ENCODE measurements around the gene LRRC74A.
A peak's percentile ranks its signal among the peaks of the same experiment; 100 is the strongest.

LRRC74A gene

DNA sequence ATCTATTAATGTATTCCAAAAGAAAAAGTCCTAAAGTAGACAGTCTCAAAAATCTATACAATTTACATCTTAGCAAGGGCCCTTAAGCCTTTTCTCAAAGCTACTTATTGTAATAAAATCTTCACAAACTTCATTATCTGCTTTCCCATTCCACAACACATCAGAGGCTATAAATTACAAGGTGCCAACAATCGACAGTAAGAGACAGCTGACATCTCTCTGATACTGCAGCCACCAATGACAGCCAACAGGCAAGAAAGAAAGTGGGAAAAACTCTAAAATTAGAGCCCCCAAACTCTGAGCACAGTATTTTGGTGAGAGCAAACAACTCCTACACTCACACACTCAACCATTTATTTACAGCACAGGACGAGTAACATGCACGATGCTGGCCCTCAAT is 15.7 kb upstream of the LRRC74A start:
- DNase-seq (ENCODE audit: low read depth in 2 of 2) = no peak

DNA sequence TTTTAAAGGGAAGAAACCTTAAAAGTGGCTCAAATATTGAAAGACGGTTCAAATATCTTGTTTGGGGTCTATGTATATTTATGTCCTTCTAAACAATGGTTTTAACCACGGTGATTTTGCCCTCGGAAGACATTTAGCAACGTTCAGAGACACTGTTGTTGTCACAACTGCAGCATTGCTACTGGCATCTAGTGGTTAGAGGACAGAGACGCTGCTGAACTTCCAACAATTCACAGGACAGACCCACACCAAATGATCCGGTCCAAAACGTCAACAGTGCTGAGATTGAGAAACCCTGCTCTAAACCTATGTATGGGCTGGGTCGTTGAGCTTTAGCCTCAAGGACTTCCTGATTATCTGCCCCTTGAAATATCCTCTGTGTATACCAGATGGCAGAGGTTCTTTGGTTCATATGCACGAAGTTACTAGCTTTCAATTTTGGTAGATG is 15.2 kb upstream of the LRRC74A start:
- no peak for DNase-seq (ENCODE audit: low read depth in 2 of 2)

DNA sequence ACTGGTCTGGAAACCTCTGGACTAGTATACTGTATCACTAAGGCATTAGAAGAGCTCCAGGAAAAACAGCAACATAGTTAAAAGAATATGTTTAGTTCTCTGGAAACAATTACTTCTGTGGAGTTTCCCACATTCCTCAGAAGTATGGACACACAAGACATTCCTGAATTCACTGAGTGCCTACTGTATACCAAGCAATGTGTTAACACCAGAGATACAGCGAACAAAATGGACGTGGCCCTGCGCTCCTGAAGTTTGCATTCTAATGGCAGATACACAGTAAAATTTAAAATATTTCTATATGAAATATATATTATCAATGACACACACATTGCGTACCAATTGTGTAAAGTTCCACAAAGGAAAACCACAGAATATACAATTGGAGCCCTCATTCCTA is 14.6 kb upstream of the LRRC74A start:
- no peak for DNase-seq (ENCODE audit: low read depth in 2 of 2)

DNA sequence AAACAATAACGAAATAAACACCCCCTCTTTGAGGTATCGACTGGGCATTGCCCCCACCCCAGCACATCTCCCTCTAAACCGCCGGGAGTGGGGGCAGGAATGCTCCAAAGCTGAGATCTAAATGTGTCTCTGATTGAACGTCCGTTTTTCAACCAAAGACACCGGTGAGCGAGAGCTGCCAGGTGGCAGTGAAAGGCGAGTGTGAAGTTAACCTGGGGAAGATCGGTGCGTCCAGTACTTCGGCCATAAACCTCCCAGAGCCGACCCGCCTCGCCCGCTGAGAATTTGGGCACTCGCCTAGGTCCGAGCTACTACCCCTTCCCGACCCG is 14.2 kb upstream of the LRRC74A start:
- no peak for DNase-seq (ENCODE audit: low read depth in 2 of 2)

DNA sequence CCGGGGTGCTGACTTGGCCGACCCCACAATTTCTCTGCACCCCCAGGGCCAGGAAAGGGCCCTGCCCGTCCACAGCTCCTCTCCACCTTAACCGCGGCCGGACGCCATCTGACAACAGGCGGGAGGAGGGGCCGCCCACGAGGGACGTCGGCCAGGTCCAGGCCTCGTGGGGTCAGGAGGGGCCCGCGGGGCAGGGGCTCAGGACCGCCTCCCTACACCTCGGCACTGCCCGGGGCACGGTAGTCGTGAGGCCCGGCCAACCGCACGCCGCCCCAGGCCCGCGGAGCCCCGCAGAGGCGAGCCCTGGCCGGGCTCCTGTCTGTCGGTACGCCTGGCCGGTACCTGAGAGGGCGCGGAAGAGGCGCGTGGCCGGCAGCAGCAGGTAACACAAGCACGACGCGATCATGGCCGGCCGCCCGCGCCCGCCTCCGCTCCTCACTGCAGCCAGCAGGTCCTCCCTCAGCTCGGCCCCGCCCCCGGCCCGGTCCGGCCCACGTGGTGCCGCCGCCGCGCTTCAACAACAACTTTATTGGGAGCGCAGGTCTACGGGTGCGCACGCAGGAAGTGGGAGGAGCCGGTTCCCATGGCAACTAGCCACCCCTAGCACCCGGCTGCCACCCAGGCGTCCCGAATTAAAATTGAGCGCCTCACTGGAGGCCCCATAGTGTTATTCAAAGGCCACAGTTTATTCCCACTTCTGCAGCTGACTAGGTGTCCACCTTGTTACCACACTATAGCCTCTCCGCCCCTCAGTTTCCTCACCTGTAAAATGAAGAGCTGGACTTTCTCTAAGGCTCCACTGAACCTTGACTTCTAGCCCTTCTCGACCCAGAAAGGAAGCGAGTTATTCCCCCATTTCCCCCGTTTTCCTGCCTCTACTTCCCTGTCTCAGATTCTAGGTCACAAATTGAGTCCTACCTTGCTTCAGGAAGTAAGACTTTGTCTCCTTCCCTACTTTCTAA is 13.5 kb upstream of the LRRC74A start, which contains the start of gene ANGEL1:
TSS of gene ANGEL1 (minus strand) at position 461 of the 962 bp plus-strand sequence. CDS start at position 406, 55 bp downstream.
- DNase-seq (ENCODE audit: low read depth in 2 of 2) = peak; percentile 91 to 92

DNA sequence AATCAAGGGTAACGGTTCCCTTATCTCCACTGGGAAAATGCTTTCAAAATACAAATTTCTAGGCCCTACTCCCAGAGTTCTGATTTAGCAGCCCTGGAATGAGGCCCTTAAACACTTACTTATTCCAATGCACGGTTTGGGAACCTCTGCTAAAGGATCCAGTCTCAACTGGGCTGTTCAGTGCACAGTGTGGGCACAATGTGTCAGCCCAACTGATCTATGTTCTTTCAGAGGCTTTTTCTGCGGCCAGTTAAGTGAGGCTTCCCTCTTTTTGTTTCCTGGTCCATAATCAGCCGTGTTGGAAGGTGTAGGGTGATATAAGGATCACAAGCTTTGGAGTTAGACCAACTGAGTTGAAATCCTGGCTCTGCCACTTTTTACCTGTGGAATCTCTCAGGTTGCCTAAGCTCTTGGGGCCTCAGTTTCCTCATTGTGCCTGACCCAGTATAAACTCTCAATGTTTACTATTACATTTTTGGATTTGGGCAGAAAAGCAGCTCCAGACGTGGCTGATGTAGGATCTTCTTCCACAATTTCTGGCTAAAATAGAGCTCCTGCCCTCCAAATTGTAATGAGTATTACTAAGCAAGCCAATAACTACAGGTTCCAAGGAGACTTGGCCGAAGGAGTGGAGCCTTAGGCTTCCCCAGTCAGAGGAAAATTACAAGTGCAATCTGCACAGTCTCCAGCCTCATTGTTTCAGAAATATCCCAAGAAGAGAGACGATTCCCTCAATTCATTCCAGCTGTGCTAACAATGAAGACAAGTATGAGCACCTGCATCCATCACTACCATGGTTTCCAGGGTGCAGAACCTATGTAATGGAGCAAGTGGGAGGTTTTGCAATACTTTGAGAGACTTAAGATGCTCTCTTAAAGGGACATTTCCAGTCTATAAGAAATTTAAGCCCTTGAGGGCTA is 11.2 kb upstream of the LRRC74A start:
- DNase-seq (ENCODE audit: low read depth in 2 of 2) = no peak

DNA sequence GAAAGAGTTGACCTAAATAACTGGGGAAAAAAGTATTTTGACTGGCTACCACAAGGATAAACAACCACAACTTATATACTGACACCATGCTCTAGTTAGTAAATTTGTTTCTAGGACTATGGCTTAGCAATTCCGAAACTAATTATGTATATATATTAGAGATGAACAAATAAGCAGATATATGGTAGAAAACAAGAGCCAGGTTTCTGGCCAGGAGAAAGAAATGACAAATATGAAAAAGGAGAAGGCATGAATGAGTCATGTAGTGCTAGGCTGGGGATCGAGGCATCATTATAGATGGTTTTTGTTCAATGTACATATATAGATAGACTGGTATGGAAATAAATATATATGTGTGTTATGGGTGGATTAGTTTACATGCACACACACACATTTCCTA is 5.5 kb upstream of the LRRC74A start:
- no peak for DNase-seq (ENCODE audit: low read depth in 2 of 2)

DNA sequence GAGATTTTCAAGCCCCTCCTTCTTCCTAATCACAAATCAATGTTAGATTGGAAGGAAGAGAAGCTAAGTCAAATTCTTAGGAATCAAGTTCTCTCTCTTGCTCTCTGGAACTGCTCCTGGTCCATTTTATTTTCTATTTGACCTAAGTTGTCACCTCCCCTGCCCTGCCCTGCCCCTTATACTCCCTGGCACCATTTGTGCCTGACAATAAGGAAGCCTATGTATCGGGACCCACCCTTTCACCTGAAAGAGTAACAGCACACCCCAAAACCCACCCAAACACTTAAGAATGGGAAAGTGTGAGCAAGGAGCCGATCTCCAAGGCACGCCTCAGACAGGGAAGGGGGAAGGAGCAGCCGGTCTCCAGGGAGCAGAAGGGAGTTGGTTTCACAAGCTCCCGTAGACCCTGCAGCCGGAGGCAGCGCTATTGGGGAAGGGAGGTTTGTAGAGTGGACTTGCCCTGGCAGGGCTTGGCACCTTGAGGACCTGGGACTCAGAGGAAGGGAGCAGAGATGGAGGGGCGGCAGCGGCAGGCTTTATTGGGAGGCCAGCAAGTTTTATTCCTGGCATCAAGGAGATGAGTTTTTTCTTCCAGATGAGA is 1.6 kb downstream of the LRRC74A start:
- no peak for DNase-seq (ENCODE audit: low read depth in 2 of 2)

DNA sequence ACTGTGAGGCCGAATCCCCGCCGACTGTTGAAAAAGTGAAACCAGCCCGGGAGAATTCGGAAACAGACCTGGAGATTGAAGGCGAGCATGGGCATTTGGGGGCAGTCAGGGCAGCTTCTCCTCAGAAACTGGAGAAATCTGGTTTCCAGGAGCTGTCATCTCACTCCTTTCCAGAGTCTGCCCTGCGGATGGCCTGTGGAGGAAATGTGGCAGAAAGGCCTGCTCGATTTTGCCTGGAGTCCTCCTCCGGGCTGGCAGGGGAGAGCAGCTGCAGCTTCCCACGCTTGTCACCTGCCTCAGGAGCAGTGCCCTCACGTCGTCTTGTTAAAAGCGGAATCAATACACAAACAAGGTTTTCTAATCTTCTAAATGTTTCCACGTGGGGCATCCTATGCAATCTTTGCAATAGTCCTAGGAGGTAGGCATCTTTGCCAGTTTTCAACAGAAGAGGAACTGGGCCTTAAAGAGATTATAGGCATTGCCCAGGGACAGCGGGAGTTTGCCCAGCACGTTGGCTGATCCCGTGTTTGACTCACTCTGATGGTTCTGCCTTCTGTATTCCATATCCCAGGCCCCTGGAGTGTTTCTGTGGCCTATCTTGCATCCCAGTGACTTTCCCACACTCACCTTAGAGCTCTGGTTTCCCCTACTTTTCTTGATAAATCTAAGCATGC is 2.3 kb downstream of the LRRC74A start:
- DNase-seq (ENCODE audit: low read depth in 2 of 2) = no peak

DNA sequence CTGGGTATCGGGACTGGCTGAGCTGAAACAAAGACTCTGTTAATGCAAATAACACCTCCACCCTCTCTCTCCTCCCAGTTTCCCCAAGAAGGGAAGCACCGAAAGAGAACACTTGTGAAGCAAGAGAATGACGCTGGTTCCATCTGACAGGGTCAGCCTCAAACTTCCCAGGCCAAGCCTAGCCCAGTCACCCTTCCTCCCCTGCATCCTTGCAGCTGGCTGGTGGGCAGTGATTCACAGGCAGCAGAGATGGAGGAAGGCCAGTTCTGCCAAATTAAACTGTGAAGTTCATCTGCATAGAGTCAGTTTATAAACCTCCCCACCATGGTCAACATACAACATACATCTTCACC is 2.8 kb downstream of the LRRC74A start:
- no peak for DNase-seq (ENCODE audit: low read depth in 2 of 2)

DNA sequence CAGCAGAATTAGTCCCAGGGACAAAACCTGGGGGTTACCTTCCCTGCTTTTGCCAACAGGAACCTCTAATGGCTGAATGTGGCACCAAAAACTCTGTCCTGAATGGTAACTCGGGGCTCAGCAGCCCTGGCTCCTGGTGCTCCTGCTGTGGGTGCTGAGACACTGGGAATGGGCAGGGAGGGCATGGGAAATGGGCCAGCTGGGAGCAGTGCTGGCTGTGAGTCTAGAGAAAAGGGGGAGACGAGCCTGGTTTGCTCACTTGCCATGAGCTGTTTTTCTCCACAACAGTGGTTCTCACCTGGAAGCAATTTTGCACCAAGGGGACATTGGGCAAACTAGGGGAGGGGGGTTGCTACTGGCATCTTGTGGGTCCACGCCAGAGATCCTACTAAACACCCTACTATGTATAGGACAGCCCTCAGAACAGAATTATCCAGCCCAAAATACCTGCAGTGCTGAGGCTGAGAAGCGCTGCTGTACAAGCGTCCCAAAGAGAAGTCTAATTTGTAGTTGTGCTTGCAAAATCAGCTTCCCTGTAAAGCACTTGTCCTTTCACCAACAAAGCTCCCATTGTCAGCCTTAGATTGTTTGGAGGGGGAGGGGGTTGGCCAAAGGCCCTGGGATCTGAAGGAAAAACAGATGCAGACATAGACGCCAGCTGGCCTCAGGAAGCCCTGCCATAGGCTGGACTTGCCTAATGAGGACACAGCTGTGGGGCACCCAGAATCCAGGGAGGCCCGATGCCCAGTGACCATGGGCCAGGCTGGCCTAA is 3.6 kb downstream of the LRRC74A start:
- DNase-seq (ENCODE audit: low read depth in 2 of 2) = no peak

DNA sequence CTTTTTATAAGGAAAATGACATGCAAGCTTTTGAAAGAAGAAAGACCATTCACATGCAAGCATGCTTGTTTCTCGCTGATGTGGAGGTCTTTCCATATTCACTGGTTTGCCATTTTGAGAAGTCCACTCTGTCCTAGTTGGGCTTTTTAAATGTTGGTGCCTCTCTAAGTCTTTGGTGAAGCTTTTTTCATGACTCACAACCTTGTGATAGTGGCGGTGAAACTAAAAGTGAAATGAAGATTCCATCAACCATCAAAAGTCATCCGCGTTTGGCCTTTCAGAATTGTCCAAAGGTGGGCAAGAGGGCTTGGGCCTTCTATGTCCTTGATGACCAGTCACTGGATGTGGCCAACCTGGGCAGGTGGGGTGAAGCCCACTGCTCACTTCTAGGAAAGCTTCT is 4.3 kb downstream of the LRRC74A start:
- no peak for DNase-seq (ENCODE audit: low read depth in 2 of 2)

DNA sequence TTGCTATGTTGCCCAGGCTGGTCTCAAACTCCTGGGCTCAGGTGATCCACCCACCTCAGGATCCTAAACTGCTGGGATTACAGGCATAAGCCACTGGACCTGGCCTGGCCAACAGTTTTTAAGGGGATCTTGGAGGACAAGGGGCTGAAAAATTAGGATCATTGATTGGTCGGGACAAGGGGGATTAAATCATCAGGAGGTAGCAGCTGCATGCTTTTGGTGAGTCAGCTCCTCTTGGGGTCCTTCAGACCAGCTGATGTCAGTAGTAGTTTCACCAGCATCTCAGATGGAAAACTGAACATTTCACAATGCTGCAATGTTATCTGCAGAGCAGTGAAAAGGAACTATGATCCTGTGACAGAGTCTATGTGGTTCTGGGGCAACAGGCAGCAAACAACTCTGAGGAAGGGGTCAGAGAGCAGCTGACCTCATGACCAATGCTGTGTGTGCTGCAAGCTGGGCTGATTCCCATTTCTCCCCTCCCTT is 6.3 kb downstream of the LRRC74A start:
- DNase-seq (ENCODE audit: low read depth in 2 of 2) = no peak

DNA sequence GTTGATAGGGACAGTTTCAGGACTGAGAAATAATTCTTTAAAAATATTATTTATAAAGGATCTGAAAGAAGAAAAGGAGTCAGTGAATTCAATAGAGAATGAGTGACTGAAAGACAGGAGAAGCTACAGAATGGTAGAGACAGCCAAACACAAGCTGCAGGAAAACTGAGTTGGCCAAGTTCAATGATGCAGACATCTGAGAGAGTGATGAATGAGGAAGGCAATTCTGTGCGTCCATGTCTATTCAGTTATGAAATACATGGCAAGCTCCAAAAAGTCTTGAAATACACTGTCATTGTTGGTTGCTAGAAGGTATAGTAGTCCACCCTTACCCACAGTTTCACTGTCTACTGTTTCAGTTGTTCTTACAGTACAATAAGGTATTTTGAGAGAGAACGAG is 6.8 kb downstream of the LRRC74A start:
- DNase-seq (ENCODE audit: low read depth in 2 of 2) = no peak

DNA sequence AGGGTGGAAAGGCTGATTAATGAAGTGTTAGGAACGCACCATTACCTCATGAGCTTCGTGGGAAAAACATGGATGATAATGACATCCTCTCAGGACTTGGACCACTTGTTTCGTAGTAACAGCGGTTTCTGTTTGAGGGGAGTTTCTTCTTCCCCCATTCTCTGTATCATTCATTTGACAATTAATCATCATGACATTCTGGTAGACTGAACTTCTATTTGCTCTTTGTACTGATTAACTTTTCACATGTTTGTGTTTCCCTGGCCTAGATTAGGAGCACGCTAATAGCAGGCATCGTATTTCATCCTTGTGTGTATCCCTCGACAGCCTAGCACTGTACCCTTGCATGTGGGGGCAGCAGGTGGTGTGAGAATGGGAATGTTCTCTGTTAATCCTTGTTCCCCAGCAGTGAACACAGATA is 8.0 kb downstream of the LRRC74A start:
- no peak for DNase-seq (ENCODE audit: low read depth in 2 of 2)

DNA sequence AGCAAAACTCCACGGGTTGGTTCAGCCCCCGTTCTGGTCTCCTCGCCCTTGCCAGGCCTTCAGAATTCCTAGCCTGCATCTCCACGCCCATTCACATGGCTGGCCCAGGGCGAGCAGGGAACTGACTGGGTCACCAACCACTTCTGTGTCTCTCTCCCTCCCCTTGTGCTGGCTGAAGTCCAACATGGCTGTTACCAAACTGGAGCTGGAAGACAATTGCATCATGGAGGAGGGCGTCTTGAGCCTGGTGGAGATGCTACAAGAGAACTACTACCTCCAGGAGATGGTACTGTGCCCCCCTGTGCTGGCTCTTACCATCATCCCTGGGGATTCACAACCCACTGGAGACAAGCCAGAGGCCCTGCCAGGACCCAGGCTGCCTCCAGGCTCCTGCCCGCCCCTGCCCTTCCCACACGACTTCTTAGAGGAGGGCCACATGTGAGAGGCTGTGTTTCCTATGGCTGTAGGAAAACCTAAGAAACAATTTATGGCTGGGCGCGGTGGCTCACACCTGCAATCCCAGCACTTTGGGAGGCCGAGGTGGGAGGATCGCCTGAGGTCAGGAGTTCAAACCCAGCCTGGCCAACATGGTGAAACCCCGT is 9.9 kb downstream of the LRRC74A start:
- no peak for DNase-seq (ENCODE audit: low read depth in 2 of 2)

DNA sequence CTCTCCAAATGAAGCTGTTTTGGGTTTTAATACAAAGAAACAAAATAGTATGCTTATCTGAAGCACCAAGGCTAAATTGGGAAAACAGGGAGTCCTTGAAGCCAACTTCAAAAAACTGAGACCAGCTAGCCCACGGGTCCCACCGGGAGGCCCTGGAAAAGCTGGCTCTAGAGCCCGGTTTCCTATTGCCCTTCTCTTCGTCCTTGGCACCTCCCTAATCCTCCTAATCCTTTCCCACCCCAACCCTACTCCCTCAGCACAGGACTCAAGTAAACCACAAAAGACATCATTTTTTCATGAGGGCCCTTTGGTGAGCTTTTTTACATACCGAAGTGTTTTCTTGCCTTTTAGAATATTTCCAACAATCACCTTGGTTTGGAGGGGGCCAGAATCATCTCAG is 11.3 kb downstream of the LRRC74A start:
- no peak for DNase-seq (ENCODE audit: low read depth in 2 of 2)

DNA sequence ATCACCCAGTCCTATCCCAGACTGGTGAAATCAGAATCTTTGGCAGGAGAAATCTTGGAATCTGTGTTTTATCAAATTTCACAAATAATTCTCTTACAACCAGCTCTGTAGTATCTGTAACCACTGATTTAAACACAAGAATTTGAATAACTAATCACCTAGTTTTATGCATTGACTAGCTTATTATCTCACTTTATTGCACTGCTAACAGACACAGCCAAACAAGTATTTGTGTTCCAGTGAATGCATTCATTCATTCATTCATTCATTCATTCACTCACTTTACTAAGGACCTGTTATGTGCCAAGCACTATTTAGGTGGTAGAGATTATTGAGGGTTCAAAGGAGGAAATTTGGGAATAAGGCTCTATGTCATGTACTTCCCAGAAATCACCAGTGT is 16.2 kb downstream of the LRRC74A start:
- no peak for DNase-seq (ENCODE audit: low read depth in 2 of 2)

DNA sequence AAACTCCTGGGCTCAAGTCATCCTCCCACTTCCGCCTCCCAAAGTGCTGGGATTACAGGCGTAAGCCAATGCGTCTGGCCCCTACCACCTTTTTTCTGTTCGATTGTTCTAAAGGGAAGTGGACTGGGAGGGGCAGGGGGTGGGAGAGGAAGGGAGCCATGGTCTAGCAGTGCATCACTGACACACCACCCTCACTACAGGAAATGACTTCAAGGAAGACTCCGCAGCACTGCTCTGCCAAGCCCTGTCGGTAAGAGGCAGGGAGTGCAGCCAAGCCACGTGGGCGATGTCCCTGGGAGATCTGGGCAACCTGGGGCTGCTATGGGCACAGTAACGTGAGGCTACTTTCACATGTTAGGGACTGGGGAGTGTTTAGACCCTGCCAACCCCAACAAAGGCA is 18.0 kb downstream of the LRRC74A start:
- peak; percentile 28 to 57 for DNase-seq (ENCODE audit: low read depth in 2 of 2)

DNA sequence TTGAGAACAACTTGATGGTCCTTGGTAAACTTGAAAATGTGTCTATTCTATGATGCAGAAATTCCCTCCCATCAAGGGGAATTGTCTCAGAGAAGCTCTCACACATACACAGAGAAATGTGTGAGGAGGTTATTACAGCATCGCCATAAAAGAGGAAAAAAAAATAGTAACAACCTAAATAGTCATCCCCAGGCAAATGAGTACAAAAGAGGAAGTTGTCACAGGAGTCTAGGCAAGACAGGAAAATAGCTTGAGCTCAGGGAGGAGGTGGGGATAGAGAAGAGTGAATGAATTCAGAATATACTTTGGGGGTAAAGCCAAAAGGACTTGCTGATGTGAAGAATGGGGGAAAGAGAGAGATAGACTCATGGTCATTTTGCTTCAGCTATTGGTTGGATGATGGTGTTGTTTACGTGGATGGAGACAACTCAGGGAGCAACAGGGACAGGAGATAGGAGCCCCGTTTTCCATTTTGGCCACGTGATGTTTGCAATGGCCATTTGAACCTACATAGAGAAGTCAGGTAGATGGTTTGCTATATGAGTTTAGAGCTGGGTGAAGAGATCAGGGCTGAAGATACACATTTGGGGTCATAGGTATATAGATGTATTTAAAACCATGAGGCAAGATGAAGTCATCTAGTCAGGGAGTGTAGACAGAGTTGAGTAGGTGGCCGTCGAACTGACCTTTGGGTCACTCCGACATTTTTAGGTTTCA is 20.3 kb downstream of the LRRC74A start:
- DNase-seq (ENCODE audit: low read depth in 2 of 2) = no peak

All from stimulated activated CD8-positive, alpha-beta memory T cell treated with anti-CD3 and anti-CD28 coated beads, Interleukin-15, amount 100 ng/mL, for 48 hours (primary cell).